ENCODE measurements around the gene TRNT1. TPM values are rescaled to one million over a fixed set of nuclear protein-coding genes. Genes with fewer than 3 reads are reported as not detected.

The TRNT1 gene
- total RNA-seq, 2 experiments from 2014 or later: 25.8 to 30.7 TPM

GRCh38 chr3:3086239-3086638 is 40.5 kb upstream of the TRNT1 start:
- Mint-ChIP-seq H3K36me3 (ENCODE audit: low read depth) (no peaks in the 10 kb centered on the region), H3K27me3 (no peaks in the 10 kb centered on the region), H3K27ac (no peak overlapping the region), H3K9me3 (no peaks in the 10 kb centered on the region), H3K4me3 (no peak overlapping the region), H3K4me1 (ENCODE audit: low read depth) (no peaks in the 10 kb centered on the region)
- Histone ChIP-seq H3K27ac (ENCODE audit: low read depth in 1 of 2, low read length in 2 of 2) (no peak overlapping the region), H3K27me3 (ENCODE audit: control insufficient read depth in 1 of 2, insufficient read depth in 2 of 2, low read length in 2 of 2) (no peaks in the 10 kb centered on the region), H3K9me3 (ENCODE audit: control insufficient read depth in 1 of 2, insufficient read depth in 1 of 2, low read length in 2 of 2) (no peaks in the 10 kb centered on the region), H3K4me3 (ENCODE audit: low read length) (no peak overlapping the region), H3K36me3 (ENCODE audit: insufficient read depth, low read length) (no peaks in the 10 kb centered on the region), H3K4me1 (ENCODE audit: insufficient read depth, low read length) (no peaks in the 10 kb centered on the region)
- TF ChIP-seq CTCF (IDR thresholded peaks at IDR 0.05): no peak
- DNase-seq (no peak), ATAC-seq (ENCODE audit: poor library complexity) (no peak)
- POLR2A ChIA-PET: no interaction called here
- intact Hi-C loops (cut with DNase I, micrococcal nuclease): no loop called here
- CTCF ChIA-PET: no interaction called here

- ATAC-seq (ENCODE audit: poor library complexity) (no peak), DNase-seq (no peak)
- no peaks in the 10 kb centered on the region for H3K36me3 Mint-ChIP-seq (ENCODE audit: low read depth)
- Histone ChIP-seq H3K27ac (ENCODE audit: low read depth in 1 of 2, low read length in 2 of 2) (no peak overlapping the region), H3K4me3 (ENCODE audit: low read length) (no peak overlapping the region), H3K9me3 (ENCODE audit: control insufficient read depth in 1 of 2, insufficient read depth in 1 of 2, low read length in 2 of 2) (no peaks in the 10 kb centered on the region), H3K36me3 (ENCODE audit: insufficient read depth, low read length) (no peaks in the 10 kb centered on the region), H3K4me1 (ENCODE audit: insufficient read depth, low read length) (no peaks in the 10 kb centered on the region), H3K27me3 (ENCODE audit: control insufficient read depth in 1 of 2, insufficient read depth in 2 of 2, low read length in 2 of 2) (no peaks in the 10 kb centered on the region)
- H3K9me3 Mint-ChIP-seq: no peaks in the 10 kb centered on the region
- no peak for TF ChIP-seq CTCF (IDR thresholded peaks at IDR 0.05)
- ChIA-PET CTCF (no interaction called here), POLR2A (no interaction called here)
- H3K27me3 Mint-ChIP-seq: no peaks in the 10 kb centered on the region
- intact Hi-C loops (cut with DNase I, micrococcal nuclease): no loop called here
- no peaks in the 10 kb centered on the region for H3K4me1 Mint-ChIP-seq (ENCODE audit: low read depth)
- no peak overlapping the region for H3K4me3 Mint-ChIP-seq
- no peak overlapping the region for H3K27ac Mint-ChIP-seq
Observed at GRCh38 chr3:3087279-3087678, 39.5 kb upstream of the TRNT1 start.

- DNase-seq (no peak), ATAC-seq (ENCODE audit: poor library complexity) (no peak)
- Histone ChIP-seq H3K9me3 (ENCODE audit: control insufficient read depth in 1 of 2, insufficient read depth in 1 of 2, low read length in 2 of 2) (no peaks in the 10 kb centered on the region), H3K36me3 (ENCODE audit: insufficient read depth, low read length) (no peaks in the 10 kb centered on the region), H3K4me1 (ENCODE audit: insufficient read depth, low read length) (no peaks in the 10 kb centered on the region), H3K27ac (ENCODE audit: low read depth in 1 of 2, low read length in 2 of 2) (no peak overlapping the region), H3K4me3 (ENCODE audit: low read length) (no peak overlapping the region), H3K27me3 (ENCODE audit: control insufficient read depth in 1 of 2, insufficient read depth in 2 of 2, low read length in 2 of 2) (no peaks in the 10 kb centered on the region)
- intact Hi-C loops (cut with DNase I, micrococcal nuclease): no loop called here
- ChIA-PET CTCF (no interaction called here), POLR2A (no interaction called here)
- no peaks in the 10 kb centered on the region for H3K4me1 Mint-ChIP-seq (ENCODE audit: low read depth)
- H3K27ac Mint-ChIP-seq: no peak overlapping the region
- no peak for TF ChIP-seq CTCF (IDR thresholded peaks at IDR 0.05)
- no peaks in the 10 kb centered on the region for H3K27me3 Mint-ChIP-seq
- H3K36me3 Mint-ChIP-seq (ENCODE audit: low read depth): no peaks in the 10 kb centered on the region
- H3K4me3 Mint-ChIP-seq: no peak overlapping the region
- H3K9me3 Mint-ChIP-seq: no peaks in the 10 kb centered on the region
Observed at GRCh38 chr3:3087716-3088465, 38.8 kb upstream of the TRNT1 start.

Data from CD4-positive, alpha-beta T cell (primary cell).